SK-N-SH (cell line): ENCODE measurements around the gene FBXO44. TPM values are rescaled to one million over a fixed set of nuclear protein-coding genes. Genes with fewer than 3 reads are reported as not detected.
"Not testable (repeated sequence)": the region's sequence is repeated elsewhere in the genome, so short reads cannot be mapped to it uniquely, and the experiment has no call there.

ENCODE experiments used
- CTCF ChIA-PET: fragments of 300-600, 350-600 bp; formaldehyde crosslinking; extraction: SDS; loops from one replicate; lab custom pipeline; 2021; lab: Yijun Ruan, JAX
- POLR2A ChIA-PET: fragments of 350-600 bp; sonication (Branson Sonifier 250); formaldehyde crosslinking; extraction: SDS; loops from one replicate; lab custom pipeline; 2020; ENCODE audit warnings: antibody characterized with exemption, inconsistent platforms; lab: Yijun Ruan, JAX
- DNase-seq: peaks from one replicate; pipeline ENCODE4 v3.0.0; 2012
- H2AFZ ChIP-seq: fragments of 200-600 bp; sonication (generic); 2 replicates; pipeline ENCODE4 v1.8.1; 2016; ENCODE audit warnings: antibody characterized with exemption, mild to moderate bottlenecking, low read depth
- H3F3A ChIP-seq: fragments of 200-600 bp; sonication (generic); replicated peaks from 2 replicates; pipeline ENCODE3; 2016; ENCODE audit warnings: antibody characterized with exemption, mild to moderate bottlenecking; ENCODE audit not compliant: insufficient read depth
- H3K27ac ChIP-seq, 2 experiments: fragments of 200-500 bp in 1 of 2; fragments of 200-600 bp in 1 of 2; sonication (Bioruptor generic) in 1 of 2; sonication (generic), shearing (Covaris generic) in 1 of 2; 2 replicates each; pipeline versions ENCODE4 v1.5.1 to v1.6.1; 2014 to 2016; ENCODE audit warnings: low read depth in 2 of 2, inconsistent platforms in 1 of 2, low read length in 1 of 2, mild to moderate bottlenecking in 1 of 2, mixed read lengths in 1 of 2
- H3K27me3 ChIP-seq: fragments of 200-600 bp; sonication (generic), shearing (Covaris generic); 2 replicates; pipeline ENCODE4 v1.6.1; 2016; ENCODE audit warnings: mixed run types; ENCODE audit not compliant: insufficient read depth
- H3K36me3 ChIP-seq, 2 experiments: fragments of 200-500 bp in 1 of 2; fragments of 200-600 bp in 1 of 2; sonication (Bioruptor generic) in 1 of 2; sonication (generic) in 1 of 2; replicated peaks in 1 of 2; 2 replicates each; pipeline versions ENCODE3 to v1.5.1; 2014 to 2016; ENCODE audit warnings: low read length in 1 of 2, mild to moderate bottlenecking in 1 of 2; ENCODE audit not compliant: insufficient read depth in 2 of 2, control insufficient read depth in 1 of 2
- H3K4me1 ChIP-seq, 2 experiments: fragments of 200-500 bp in 1 of 2; fragments of 200-600 bp in 1 of 2; sonication (Bioruptor generic) in 1 of 2; sonication (generic), shearing (Covaris generic) in 1 of 2; 2 replicates each; pipeline versions ENCODE4 v1.5.1 to v1.6.1; 2014 to 2016; ENCODE audit warnings: low read depth in 1 of 2, low read length in 1 of 2, mixed run types in 1 of 2; ENCODE audit not compliant: insufficient read depth in 2 of 2, control insufficient read depth in 1 of 2
- H3K4me2 ChIP-seq: fragments of 200-600 bp; sonication (generic), shearing (Covaris generic); 2 replicates; pipeline ENCODE4 v1.6.1; 2017; ENCODE audit warnings: mixed run types
- H3K4me3 ChIP-seq, 2 experiments: fragments of 200-500 bp in 1 of 2; fragments of 200-600 bp in 1 of 2; sonication (Bioruptor generic) in 1 of 2; sonication (generic), shearing (Covaris generic) in 1 of 2; 2 replicates each; pipeline versions ENCODE4 v1.5.1 to v1.8.1; 2014 to 2016; ENCODE audit warnings: low read depth in 2 of 2, inconsistent platforms in 1 of 2, low read length in 1 of 2, mild to moderate bottlenecking in 1 of 2, mixed read lengths in 1 of 2, moderate library complexity in 1 of 2
- H3K79me2 ChIP-seq: fragments of 200-600 bp; sonication (generic); 2 replicates; pipeline ENCODE4 v1.8.1; 2017; ENCODE audit warnings: mild to moderate bottlenecking; ENCODE audit not compliant: insufficient read depth
- H3K9ac ChIP-seq: fragments of 200-600 bp; sonication (generic); 2 replicates; pipeline ENCODE4 v1.6.1; 2017; ENCODE audit warnings: mixed run types
- H3K9me2 ChIP-seq: fragments of 200-600 bp; sonication (generic); 2 replicates; pipeline ENCODE4 v1.6.1; 2017; ENCODE audit warnings: mixed run types
- H3K9me3 ChIP-seq: fragments of 200-600 bp; sonication (generic); 2 replicates; pipeline ENCODE4 v1.6.1; 2017; ENCODE audit warnings: mixed run types, mild to moderate bottlenecking, moderate library complexity
- H4K20me1 ChIP-seq: fragments of 200-600 bp; sonication (generic); 2 replicates; pipeline ENCODE4 v1.6.1; 2017; ENCODE audit warnings: mild to moderate bottlenecking, mixed run types; ENCODE audit not compliant: insufficient read depth
- ELF1 ChIP-seq: IDR thresholded peaks from 2 replicates; pipeline ENCODE4 v1.4.0; 2012
- MXI1 ChIP-seq: IDR thresholded peaks from 2 replicates; pipeline ENCODE4 v1.6.1; 2012; ENCODE audit warnings: mild to moderate bottlenecking, low read depth, low read length, improper control_type of control experiment
- POLR2AphosphoS5 ChIP-seq: IDR thresholded peaks from 2 replicates; pipeline ENCODE4 v1.6.1; 2012; ENCODE audit warnings: low read depth, low read length
- RCOR1 ChIP-seq: fragments of 150-350 bp; IDR thresholded peaks from 2 replicates; pipeline ENCODE4 v1.6.1; 2017; ENCODE audit warnings: antibody characterized with exemption, low read length
- RFX5 ChIP-seq: IDR thresholded peaks from 2 replicates; pipeline ENCODE4 v1.6.1; 2012; ENCODE audit warnings: mild to moderate bottlenecking, improper control_type of control experiment, low read length
- USF1 ChIP-seq: IDR thresholded peaks from 2 replicates; pipeline ENCODE4 v1.4.0; 2012; ENCODE audit warnings: low read depth, borderline replicate concordance
- WGBS: methylation state at CpG from one replicate; pipeline ENCODE4 v1.1.6; 2017; ENCODE audit warnings: low lambda C conversion rate; 5-methylcytosine and 5-hydroxymethylcytosine counted together
- polyA plus RNA-seq, 3 experiments: library from polyadenylated mRNA; depleted of rRNA; stranded (reverse); fragments of >200 nt; gene quantifications; 2 replicates each; pipeline ENCODE4 v1.2.3, GENCODE V29; 2012

FBXO44 gene
- polyA plus RNA-seq, 1 of the 3 experiments (the other 2 are of a cell fraction): 42.8 TPM

- no peak for TF ChIP-seq RFX5
- no peak for TF ChIP-seq RCOR1
Measured at GRCh38 chr1:11606775-11607174, 47.9 kb upstream of the FBXO44 start (continued).

GRCh38 chr1:11608596-11609130 is 46.0 kb upstream of the FBXO44 start:
- CTCF ChIA-PET, H3K9ac ChIP-seq, H3K9me3 ChIP-seq, POLR2A ChIA-PET, H3K4me2 ChIP-seq, H3K27ac ChIP-seq, H2AFZ ChIP-seq, H4K20me1 ChIP-seq, H3F3A ChIP-seq, H3K79me2 ChIP-seq, DNase-seq, H3K27me3 ChIP-seq, H3K9me2 ChIP-seq, H3K4me3 ChIP-seq, H3K36me3 ChIP-seq: not testable (repeated sequence)
- 66% methylated on average over 18 of the region's 37 CpGs for WGBS
- peaks cover 0 to 17% of the 10 kb centered on the region in 2 experiments; a peak in 1 of 4 replicates for H3K4me1 ChIP-seq

- H3K9ac ChIP-seq, H4K20me1 ChIP-seq, H2AFZ ChIP-seq, H3K79me2 ChIP-seq, H3K27me3 ChIP-seq, H3K9me3 ChIP-seq, H3K4me3 ChIP-seq, H3K36me3 ChIP-seq, H3F3A ChIP-seq, H3K4me2 ChIP-seq, H3K27ac ChIP-seq, DNase-seq, CTCF ChIA-PET, H3K9me2 ChIP-seq, POLR2A ChIA-PET: not testable (repeated sequence)
- H3K4me1 ChIP-seq: peaks cover 0 to 17% of the 10 kb centered on the region in 2 experiments; a peak in 1 of 4 replicates
- WGBS: no CpG with 5 or more reads among the region's 13 CpGs
Measured at GRCh38 chr1:11609378-11609777, 45.3 kb upstream of the FBXO44 start.

- Histone ChIP-seq H3K4me3 (no peak overlapping the region), H3K79me2 (no peaks in the 10 kb centered on the region), H3K9me2 (no peaks in the 10 kb centered on the region), H2AFZ (no peak overlapping the region), H4K20me1 (no peaks in the 10 kb centered on the region), H3K36me3 (no peaks in the 10 kb centered on the region), H3K27ac (no peak overlapping the region; a peak in 1 of 4 replicates), H3K4me1 (peaks cover 0 to 17% of the 10 kb centered on the region in 2 experiments; a peak in 1 of 4 replicates), H3K27me3 (no peaks in the 10 kb centered on the region), H3F3A (no peaks in the 10 kb centered on the region), H3K4me2 (no peak overlapping the region), H3K9me3 (no peaks in the 10 kb centered on the region), H3K9ac (no peak overlapping the region)
- 34% methylated on average over 6 of the region's 6 CpGs for WGBS
- TF ChIP-seq POLR2AphosphoS5: no peak
- no peak for TF ChIP-seq RCOR1
- TF ChIP-seq MXI1: no peak
- no peak for TF ChIP-seq USF1
- TF ChIP-seq ELF1: no peak
- ChIA-PET POLR2A (interaction anchor here (0.5 kb wide), 1 partner anchor 284 kb away, joined by 3 read pairs; no protein-coding TSS in a partner anchor), CTCF (interaction anchor here (0.8 to 1.9 kb wide), 7 partner anchors 8 to 369 kb away, joined by 3 to 7 read pairs (median 4); partner anchors contain the start of gene FBXO6)
- DNase-seq: no peak
Measured at GRCh38 chr1:11610629-11611180, 44.0 kb upstream of the FBXO44 start.
